Karpas-422 (cell line): ENCODE results near the gene CLK3. TPM values are rescaled to one million over a fixed set of nuclear protein-coding genes. Genes with fewer than 3 reads are reported as not detected.
A peak's percentile ranks its signal among the peaks of the same experiment; 100 is the strongest.

Source experiments
- DNase-seq: peaks from one replicate; pipeline ENCODE4 v3.0.0-alpha.2; 2015
- H2AFZ ChIP-seq: fragments of 200-600 bp; sonication (generic); 2 replicates; pipeline ENCODE4 v1.6.1; 2014; ENCODE audit warnings: antibody characterized with exemption, low read length, mixed read lengths
- H3K27ac ChIP-seq: fragments of 200-600 bp; sonication (generic); 2 replicates; pipeline ENCODE4 v1.5.1; 2014; ENCODE audit warnings: mild to moderate bottlenecking, low read length, moderate library complexity
- H3K27me3 ChIP-seq: fragments of 200-600 bp; sonication (generic); 2 replicates; pipeline ENCODE4 v1.6.1; 2014; ENCODE audit warnings: low read length, mixed read lengths
- H3K36me3 ChIP-seq: fragments of 200-600 bp; sonication (generic); 2 replicates; pipeline ENCODE4 v1.6.1; 2014; ENCODE audit warnings: low read length, mixed read lengths; ENCODE audit not compliant: insufficient read depth
- H3K4me1 ChIP-seq: fragments of 200-600 bp; sonication (generic); 2 replicates; pipeline ENCODE4 v1.6.1; 2014; ENCODE audit warnings: mild to moderate bottlenecking, low read length, mixed read lengths
- H3K4me2 ChIP-seq: fragments of 200-600 bp; sonication (generic); 2 replicates; pipeline ENCODE4 v1.6.1; 2014; ENCODE audit warnings: low read length, low read depth, mild to moderate bottlenecking; ENCODE audit not compliant: poor library complexity, severe bottlenecking
- H3K4me3 ChIP-seq: fragments of 200-600 bp; sonication (generic); 2 replicates; pipeline ENCODE4 v1.5.1; 2014; ENCODE audit warnings: mild to moderate bottlenecking, antibody characterized with exemption, low read length, mixed read lengths
- H3K79me2 ChIP-seq: fragments of 200-600 bp; sonication (generic); 2 replicates; pipeline ENCODE4 v1.6.1; 2014; ENCODE audit warnings: mild to moderate bottlenecking, low read length, mixed read lengths
- H3K9ac ChIP-seq: fragments of 200-600 bp; sonication (generic); 2 replicates; pipeline ENCODE4 v1.6.0; 2014; ENCODE audit warnings: low read length
- H3K9me2 ChIP-seq: fragments of 200-600 bp; sonication (generic), shearing (Covaris generic); replicated peaks from 2 replicates; pipeline ENCODE4 v1.6.0; 2014; ENCODE audit warnings: mild to moderate bottlenecking, low read length, moderate library complexity; ENCODE audit not compliant: insufficient read depth
- H3K9me3 ChIP-seq: fragments of 300-700, 200-600 bp; sonication (generic); 2 replicates; pipeline ENCODE4 v1.6.1; 2014; ENCODE audit warnings: low read length, mixed read lengths
- H4K20me1 ChIP-seq: fragments of 200-600 bp; sonication (generic); 2 replicates; pipeline ENCODE4 v1.6.1; 2014; ENCODE audit warnings: mild to moderate bottlenecking, antibody characterized with exemption, low read length, low read depth; ENCODE audit not compliant: insufficient read depth
- total RNA-seq: library from RNA; depleted of rRNA; stranded (reverse); fragments of >200 nt; shearing (Covaris generic); gene quantifications from 2 replicates; pipeline ENCODE4 v1.2.3, GENCODE V29; 2014; ENCODE audit warnings: low replicate concordance

Gene CLK3
- total RNA-seq, 1 experiment from 2014 or later: 114 TPM

- Histone ChIP-seq H4K20me1 (peaks cover 12% of the 10 kb centered on the region; the same call in 1 of the 2 replicates), H3K4me3 (no peak overlapping the region)
These were observed 15.8 kb downstream of the CLK3 start for GRCh38 chr15:74631408-74631807.

GRCh38 chr15:74631935-74632560 lies 16.4 kb downstream of the CLK3 start:
- H3K9me3 ChIP-seq: no peaks in the 10 kb centered on the region
- no peaks in the 10 kb centered on the region for H3K27me3 ChIP-seq
- no peak overlapping the region for H3K4me3 ChIP-seq
- no peaks in the 10 kb centered on the region; the same call in 1 of the 2 replicates for H3K79me2 ChIP-seq
- H3K4me1 ChIP-seq: peaks cover 24% of the 10 kb centered on the region
- no peak overlapping the region for H2AFZ ChIP-seq
- DNase-seq: peak; percentile 83
- H3K9me2 ChIP-seq: no peaks in the 10 kb centered on the region
- peaks cover 27% of the 10 kb centered on the region; the same call in 1 of the 2 replicates for H3K36me3 ChIP-seq
- peaks cover 10% of the 10 kb centered on the region; the same call in 1 of the 2 replicates for H4K20me1 ChIP-seq
- H3K27ac ChIP-seq: no peak overlapping the region
- H3K4me2 ChIP-seq: no peak overlapping the region
- H3K9ac ChIP-seq: no peak overlapping the region

More at GRCh38 chr15:74631408-74631807, 15.8 kb downstream of the CLK3 start:
- no peak overlapping the region for H3K4me2 ChIP-seq
- no peaks in the 10 kb centered on the region for H3K27me3 ChIP-seq
- no peaks in the 10 kb centered on the region for H3K9me3 ChIP-seq
- H3K4me1 ChIP-seq: peaks cover 31% of the 10 kb centered on the region
- H3K79me2 ChIP-seq: no peaks in the 10 kb centered on the region; the same call in 1 of the 2 replicates
- peaks cover 29% of the 10 kb centered on the region; the same call in 1 of the 2 replicates for H3K36me3 ChIP-seq
- H3K9ac ChIP-seq: peak overlapping the region; percentile 20; the same call in 1 of the 2 replicates
- peak overlapping the region; percentile 61; the same call in 1 of the 2 replicates for H3K27ac ChIP-seq
- no peak for DNase-seq
- no peaks in the 10 kb centered on the region for H3K9me2 ChIP-seq
- H2AFZ ChIP-seq: no peak overlapping the region

- DNase-seq: no peak
- Histone ChIP-seq H3K79me2 (no peaks in the 10 kb centered on the region; the same call in 1 of the 2 replicates), H3K9ac (no peak overlapping the region), H3K4me1 (peaks cover 19% of the 10 kb centered on the region), H3K36me3 (peaks cover 27% of the 10 kb centered on the region; the same call in 1 of the 2 replicates), H3K27me3 (no peaks in the 10 kb centered on the region), H4K20me1 (peaks cover 5% of the 10 kb centered on the region; the same call in 1 of the 2 replicates), H2AFZ (no peak overlapping the region), H3K9me2 (no peaks in the 10 kb centered on the region), H3K9me3 (no peaks in the 10 kb centered on the region), H3K4me3 (no peak overlapping the region), H3K4me2 (no peak overlapping the region), H3K27ac (no peak overlapping the region)
These were observed 17.0 kb downstream of the CLK3 start for GRCh38 chr15:74632601-74633000.

GRCh38 chr15:74633781-74634180 lies 18.1 kb downstream of the CLK3 start:
- Histone ChIP-seq H3K4me2 (no peak overlapping the region), H3K4me1 (peaks cover 18% of the 10 kb centered on the region), H3K36me3 (peaks cover 26% of the 10 kb centered on the region; the same call in 1 of the 2 replicates), H3K9me2 (no peaks in the 10 kb centered on the region), H3K9ac (no peak overlapping the region), H3K4me3 (no peak overlapping the region), H3K27me3 (no peaks in the 10 kb centered on the region), H3K9me3 (no peaks in the 10 kb centered on the region), H2AFZ (no peak overlapping the region), H3K27ac (no peak overlapping the region), H4K20me1 (peaks cover 3% of the 10 kb centered on the region; the same call in 1 of the 2 replicates), H3K79me2 (no peaks in the 10 kb centered on the region)
- no peak for DNase-seq

- Histone ChIP-seq H3K4me1 (peaks cover 5% of the 10 kb centered on the region), H4K20me1 (peaks cover under 1% of the 10 kb centered on the region; the same call in 1 of the 2 replicates), H3K4me3 (no peak overlapping the region), H3K27me3 (no peaks in the 10 kb centered on the region), H3K27ac (no peak overlapping the region), H3K79me2 (peaks cover 4% of the 10 kb centered on the region; the same call in 1 of the 2 replicates), H3K36me3 (peaks cover 20% of the 10 kb centered on the region; the same call in 1 of the 2 replicates), H3K9me3 (no peaks in the 10 kb centered on the region), H3K4me2 (no peak overlapping the region), H3K9me2 (no peaks in the 10 kb centered on the region), H3K9ac (no peak overlapping the region), H2AFZ (no peak overlapping the region)
- DNase-seq: peak; percentile 93
These were observed 19.6 kb downstream of the CLK3 start for GRCh38 chr15:74635228-74635627.

- no peak overlapping the region for H2AFZ ChIP-seq
- H3K36me3 ChIP-seq: peaks cover 20% of the 10 kb centered on the region; the same call in 1 of the 2 replicates
- no peak for DNase-seq
These were observed 21.3 kb downstream of the CLK3 start for GRCh38 chr15:74636984-74637383.

GRCh38 chr15:74641151-74641550 lies 25.5 kb downstream of the CLK3 start:
- Histone ChIP-seq H4K20me1 (peaks cover 3% of the 10 kb centered on the region; the same call in 1 of the 2 replicates), H2AFZ (no peak overlapping the region), H3K9me3 (no peaks in the 10 kb centered on the region), H3K4me2 (no peak overlapping the region), H3K4me1 (no peaks in the 10 kb centered on the region), H3K27me3 (no peaks in the 10 kb centered on the region), H3K4me3 (no peak overlapping the region), H3K36me3 (no peaks in the 10 kb centered on the region; the same call in 1 of the 2 replicates), H3K27ac (no peak overlapping the region), H3K79me2 (peaks cover 51% of the 10 kb centered on the region), H3K9ac (no peak overlapping the region), H3K9me2 (no peaks in the 10 kb centered on the region)
- DNase-seq: no peak

More at GRCh38 chr15:74636984-74637383, 21.3 kb downstream of the CLK3 start:
- no peaks in the 10 kb centered on the region for H4K20me1 ChIP-seq
- H3K4me3 ChIP-seq: no peak overlapping the region
- H3K4me1 ChIP-seq: no peaks in the 10 kb centered on the region
- H3K27me3 ChIP-seq: no peaks in the 10 kb centered on the region
- H3K9me2 ChIP-seq: no peaks in the 10 kb centered on the region
- no peak overlapping the region for H3K9ac ChIP-seq
- H3K9me3 ChIP-seq: no peaks in the 10 kb centered on the region
- H3K79me2 ChIP-seq: peaks cover 21% of the 10 kb centered on the region
- H3K27ac ChIP-seq: no peak overlapping the region
- H3K4me2 ChIP-seq: no peak overlapping the region

GRCh38 chr15:74642348-74642733 lies 26.7 kb downstream of the CLK3 start:
- H3K4me1 ChIP-seq: no peaks in the 10 kb centered on the region
- H2AFZ ChIP-seq: no peak overlapping the region
- no peaks in the 10 kb centered on the region for H3K9me3 ChIP-seq
- no peaks in the 10 kb centered on the region for H3K27me3 ChIP-seq
- H3K4me2 ChIP-seq: no peak overlapping the region
- no peaks in the 10 kb centered on the region for H3K9me2 ChIP-seq
- peaks cover 60% of the 10 kb centered on the region for H3K79me2 ChIP-seq
- no peak overlapping the region for H3K27ac ChIP-seq
- peaks cover 3% of the 10 kb centered on the region; the same call in 1 of the 2 replicates for H4K20me1 ChIP-seq
- H3K4me3 ChIP-seq: no peak overlapping the region
- DNase-seq: no peak
- H3K9ac ChIP-seq: no peak overlapping the region
- H3K36me3 ChIP-seq: no peaks in the 10 kb centered on the region; the same call in 1 of the 2 replicates
